Neural crest cell (in vitro differentiated cells): ENCODE results near the gene SLC39A9. TPM values are rescaled to one million over a fixed set of nuclear protein-coding genes. Genes with fewer than 3 reads are reported as not detected.

Source experiments
- DNase-seq: peaks from one replicate; pipeline ENCODE4 v3.0.0; 2021; ENCODE audit warnings: low read depth, mixed read lengths, low spot score
- H3K27ac Mint-ChIP-seq: one replicate; pipeline ENCODE4 v1.8.0; 2021; ENCODE audit warnings: mild to moderate bottlenecking, mixed read lengths; ENCODE audit not compliant: unreplicated experiment
- H3K27me3 Mint-ChIP-seq: 2 replicates; pipeline ENCODE4 v1.8.0; 2021; ENCODE audit warnings: low read depth, mild to moderate bottlenecking, mixed read lengths
- H3K36me3 Mint-ChIP-seq: 2 replicates; pipeline ENCODE4 v1.8.0; 2021; ENCODE audit warnings: low read depth, mild to moderate bottlenecking, mixed read lengths
- H3K4me1 Mint-ChIP-seq: 2 replicates; pipeline ENCODE4 v1.8.0; 2021; ENCODE audit warnings: mixed read lengths
- H3K4me3 Mint-ChIP-seq: one replicate; pipeline ENCODE4 v1.8.0; 2021; ENCODE audit warnings: mild to moderate bottlenecking, mixed read lengths
- H3K9me3 Mint-ChIP-seq: 2 replicates; pipeline ENCODE4 v1.8.0; 2021; ENCODE audit warnings: mixed read lengths
- CTCF ChIP-seq: fragments of 200-600 bp; sonication (generic); conservative IDR thresholded peaks from 2 replicates; pipeline ENCODE4 v1.5.0; 2021; ENCODE audit warnings: antibody characterized with exemption, mild to moderate bottlenecking
- total RNA-seq: library from RNA; stranded (reverse); gene quantifications from 2 replicates; pipeline ENCODE4 v1.2.1, GENCODE V29; 2021

Gene SLC39A9
- total RNA-seq, 1 donor from 2014 or later, result 53.4 TPM

- TF ChIP-seq CTCF, result no peak
- Mint-ChIP-seq H3K27ac (no peak overlapping the region), H3K4me3 (no peak overlapping the region), H3K27me3 (peaks cover 6% of the 10 kb centered on the region), H3K9me3 (no peaks in the 10 kb centered on the region), H3K36me3 (no peaks in the 10 kb centered on the region), H3K4me1 (no peaks in the 10 kb centered on the region)
- no peak for DNase-seq
These were observed 107.1 kb downstream of the SLC39A9 start for GRCh38 chr14:69505338-69506240.

- no peak for DNase-seq
- Mint-ChIP-seq H3K27me3 (peaks cover 10% of the 10 kb centered on the region), H3K9me3 (no peaks in the 10 kb centered on the region), H3K4me3 (no peak overlapping the region), H3K27ac (no peak overlapping the region), H3K36me3 (no peaks in the 10 kb centered on the region), H3K4me1 (no peaks in the 10 kb centered on the region)
- no peak for TF ChIP-seq CTCF
These were observed 107.7 kb downstream of the SLC39A9 start for GRCh38 chr14:69506241-69506595.

Other genes with a start within 250 kb of the SLC39A9 start
- 43.3 and 46.7 TPM in 2 replicates for gene DCAF5, start 245.6 kb upstream of the SLC39A9 start, total RNA-seq
- 18.9 and 20.9 TPM in 2 replicates for gene EXD2, start 207.2 kb upstream of the SLC39A9 start, total RNA-seq
- gene GALNT16, start 138.5 kb upstream of the SLC39A9 start, total RNA-seq, result 18.5 and 20.1 TPM in 2 replicates
- 456 and 488 TPM in 2 replicates for gene ERH, start 393 bp upstream of the SLC39A9 start, total RNA-seq
- gene PLEKHD1, start 86.0 kb downstream of the SLC39A9 start, total RNA-seq, result 0.14 TPM in 1 of 2 replicates, not detected in the other
- 7.5 and 7.7 TPM in 2 replicates for gene CCDC177, start 176.2 kb downstream of the SLC39A9 start, total RNA-seq
- 12.9 and 13.7 TPM in 2 replicates for gene SUSD6, start 212.9 kb downstream of the SLC39A9 start, total RNA-seq